Activated CD4-positive, alpha-beta T cell treated with anti-CD3 and anti-CD28 coated beads for 1 hour (primary cell): ENCODE results near the gene TLR3.
"Not testable (repeated sequence)": the region's sequence is repeated elsewhere in the genome, so short reads cannot be mapped to it uniquely, and the experiment has no call there.

Experiments used
- DNase-seq: peaks from one replicate; pipeline ENCODE4 v3.0.0-alpha.2; 2020

Gene TLR3

DNA sequence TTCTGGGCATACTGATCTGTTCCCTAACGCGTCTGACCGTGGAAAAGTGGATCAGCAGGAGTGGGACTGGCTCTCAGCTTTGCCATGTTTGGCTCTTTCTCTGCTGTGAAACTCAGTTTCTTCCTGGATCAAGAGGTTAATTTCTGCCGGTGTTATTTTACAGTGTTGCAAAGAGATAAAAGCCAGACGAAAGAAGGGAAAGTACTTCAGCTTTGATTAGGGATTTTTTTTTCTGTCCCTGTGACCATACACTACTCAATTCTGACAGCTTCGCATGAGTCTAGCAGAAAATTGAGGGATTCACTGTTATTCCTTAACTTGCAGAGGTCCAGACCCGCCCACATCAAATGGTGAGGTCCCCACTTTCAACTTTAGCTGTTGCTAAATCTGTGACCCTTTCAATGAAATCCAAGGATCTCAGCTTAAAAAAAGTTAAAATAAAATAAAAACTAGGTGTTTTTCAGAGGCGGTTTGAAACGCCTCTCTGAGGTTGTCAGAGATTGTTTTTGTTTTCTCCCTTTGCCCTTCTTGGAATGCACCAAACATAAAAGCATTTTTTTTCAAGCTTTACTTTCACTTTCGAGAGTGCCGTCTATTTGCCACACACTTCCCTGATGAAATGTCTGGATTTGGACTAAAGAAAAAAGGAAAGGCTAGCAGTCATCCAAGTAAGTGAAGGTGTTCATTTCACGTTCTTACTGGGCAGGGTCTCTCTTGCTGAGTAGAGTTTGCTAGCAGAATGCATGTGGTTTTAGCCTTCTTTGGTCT lies at the start of gene TLR3:
Gene TLR3, plus strand, starts transcription at position 576 of the 768 bp plus-strand sequence. CDS start 7,464 bp downstream, outside the sequence.
- no peak for DNase-seq

DNA sequence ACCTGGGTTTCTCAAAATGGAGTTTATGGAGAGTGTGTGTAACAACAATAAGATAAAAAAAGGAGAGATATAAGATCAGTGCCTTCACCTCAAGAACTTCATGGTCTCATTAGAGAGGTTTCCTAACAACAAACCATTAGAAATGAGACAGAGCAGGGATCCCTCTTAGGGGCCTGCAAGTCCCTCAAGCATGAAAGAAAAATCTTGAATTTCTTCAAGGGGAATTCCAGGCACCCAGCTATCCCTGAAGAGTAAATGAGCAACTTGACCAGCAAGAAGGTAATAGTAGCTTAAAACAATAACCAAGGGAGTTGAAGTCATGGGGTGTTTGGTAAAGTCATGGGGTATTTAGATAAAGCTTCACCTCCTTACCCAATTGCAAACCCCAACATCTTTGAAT lies 49.7 kb upstream of the TLR3 start:
- DNase-seq, result no peak

DNA sequence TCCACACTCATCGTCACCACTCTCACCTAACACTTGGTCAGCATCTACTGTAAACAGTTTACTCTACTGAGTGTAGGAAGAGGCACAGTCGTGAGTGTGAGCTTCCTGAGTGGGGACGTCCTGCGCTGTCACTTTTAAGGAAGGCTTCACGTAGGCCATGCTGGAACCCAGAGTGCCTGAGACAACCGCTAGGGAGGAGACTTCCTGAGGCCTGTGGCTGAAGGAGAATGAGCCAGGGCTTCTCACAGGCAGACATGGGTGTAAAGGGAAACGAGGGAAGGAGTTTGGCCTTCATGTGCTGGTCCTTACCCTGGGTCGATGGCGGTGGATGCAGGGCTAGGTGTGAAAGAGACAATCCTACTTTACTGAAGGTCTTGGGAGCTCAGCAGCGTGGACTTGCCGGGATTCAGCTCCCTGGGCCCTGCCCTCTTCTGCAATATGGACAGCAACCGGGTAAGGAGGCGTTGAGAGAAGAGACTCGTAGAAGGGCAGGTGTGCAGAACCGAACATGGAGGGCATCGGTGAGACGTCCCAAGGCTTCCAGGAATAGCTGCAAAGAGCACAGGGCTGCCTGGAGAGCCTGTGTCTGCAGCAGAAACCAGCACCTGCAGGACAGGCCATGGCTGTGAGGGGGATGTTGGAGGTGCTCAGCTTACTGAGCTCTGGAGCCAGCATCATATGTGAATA lies 48.7 kb upstream of the TLR3 start:
- no peak for DNase-seq

DNA sequence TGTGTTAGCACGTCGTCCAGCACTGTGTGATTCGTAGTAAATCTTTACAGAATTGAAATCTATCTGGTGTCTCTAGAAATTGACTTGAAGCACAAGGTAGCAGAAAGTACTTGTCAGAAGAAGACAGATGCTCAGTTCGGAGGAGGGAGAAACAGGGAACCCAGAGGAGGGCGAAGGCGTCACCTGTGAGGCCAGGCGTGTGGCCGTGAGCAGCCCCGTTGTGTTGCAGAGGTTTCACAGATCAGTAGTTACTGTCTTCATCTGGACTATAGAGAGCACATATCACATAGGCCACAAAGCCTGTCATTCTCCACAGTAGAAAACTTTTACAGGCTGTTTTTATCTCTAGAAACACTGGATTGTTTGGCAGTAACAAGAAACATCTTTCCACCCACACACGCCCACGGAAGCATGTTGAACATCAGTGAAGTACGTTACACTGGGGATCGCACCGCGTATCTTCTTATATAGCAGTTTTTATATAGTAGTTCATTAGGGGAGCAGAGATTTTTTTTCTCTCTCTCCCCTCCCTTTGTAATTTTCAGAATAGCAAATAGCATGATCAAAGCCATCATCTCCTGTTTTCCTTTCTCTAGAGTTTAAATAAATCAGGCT lies 48.1 kb upstream of the TLR3 start:
- DNase-seq, result no peak

DNA sequence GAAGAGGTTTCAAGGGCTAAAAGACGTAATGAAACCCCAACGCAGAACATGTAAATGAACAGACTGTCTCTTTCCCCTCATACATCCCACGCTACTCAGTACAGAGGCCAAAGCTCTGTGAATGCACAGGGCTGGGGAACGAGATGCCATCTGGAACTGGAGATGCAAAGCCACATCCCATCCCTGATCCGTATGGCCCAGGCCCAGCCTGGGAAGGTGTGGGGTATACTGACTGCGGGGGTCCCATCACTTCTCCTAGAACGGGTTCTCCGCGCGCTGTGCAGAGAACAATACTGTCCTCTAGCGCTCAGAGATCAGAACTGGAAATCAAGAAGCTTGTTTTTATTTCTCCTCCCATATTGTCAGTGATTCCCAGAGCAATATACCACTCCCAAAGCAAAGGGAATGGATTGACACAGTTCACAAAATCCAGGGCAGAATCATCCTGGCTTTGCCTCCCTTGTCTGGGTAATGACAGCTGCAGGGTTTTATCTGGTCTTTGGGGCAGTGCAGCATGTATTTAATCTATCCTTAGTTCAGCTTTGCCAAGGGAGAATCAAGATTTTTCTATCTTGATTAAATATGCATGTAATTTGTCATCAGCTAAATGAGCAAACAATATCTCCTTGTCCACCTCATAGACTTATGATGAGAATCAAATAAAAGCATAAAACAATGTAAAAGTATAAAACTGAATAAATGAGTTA lies 47.3 kb upstream of the TLR3 start:
- no peak for DNase-seq

DNA sequence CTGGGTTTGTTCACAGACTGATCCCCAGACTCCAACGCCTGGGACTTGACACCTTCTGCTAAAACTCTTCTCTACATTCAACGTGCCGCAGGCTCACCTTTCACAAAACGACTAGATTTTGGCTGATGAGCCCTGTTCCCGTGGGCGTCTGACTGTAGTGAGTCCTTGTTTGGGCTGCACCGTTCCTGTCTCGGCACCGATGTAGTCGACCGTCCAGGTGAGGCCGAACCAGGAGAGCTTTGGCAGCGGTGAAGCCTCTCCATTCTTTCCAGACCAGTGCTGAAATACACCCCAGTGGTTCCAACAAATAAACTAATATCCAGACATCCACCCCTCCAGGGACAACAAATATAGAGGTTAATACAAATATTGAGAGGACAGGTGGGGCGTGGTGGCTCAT lies 45.0 kb upstream of the TLR3 start:
- no peak for DNase-seq

DNA sequence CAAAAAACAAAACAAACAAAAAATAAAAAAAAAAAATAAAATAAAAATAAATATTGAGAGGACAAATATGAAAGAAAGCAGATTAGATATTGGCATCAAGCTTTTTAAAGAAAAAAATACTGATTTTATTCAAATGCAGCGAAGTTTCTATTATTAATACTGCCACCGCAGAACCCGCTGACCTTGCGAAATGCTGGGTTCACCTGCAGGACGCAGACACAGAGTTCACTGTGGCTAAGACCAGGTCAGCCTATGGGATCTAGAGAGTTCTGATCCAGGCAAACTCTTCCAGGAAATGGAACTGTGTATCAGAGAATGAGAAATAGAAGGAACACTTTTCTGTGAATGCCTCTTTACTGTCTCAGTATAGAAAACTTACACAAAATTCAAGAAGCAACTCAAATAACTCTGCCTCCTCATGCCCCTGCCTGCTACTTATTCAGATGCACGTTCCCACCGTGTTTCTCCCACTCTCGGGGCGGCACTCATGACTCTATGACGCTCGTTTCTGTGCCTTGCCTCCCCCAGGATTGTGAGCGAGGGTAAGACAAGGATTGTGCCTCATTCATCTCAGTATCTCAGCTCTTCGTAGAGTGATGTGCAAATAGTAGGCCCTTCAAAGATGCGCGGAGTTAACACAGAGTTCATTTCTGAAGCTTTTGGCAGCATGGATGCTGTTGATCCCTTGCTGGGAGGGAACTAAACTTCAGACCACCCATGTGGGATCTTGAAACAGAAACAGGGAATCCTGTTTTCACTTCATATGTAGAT lies 44.1 kb upstream of the TLR3 start:
- no peak for DNase-seq

DNA sequence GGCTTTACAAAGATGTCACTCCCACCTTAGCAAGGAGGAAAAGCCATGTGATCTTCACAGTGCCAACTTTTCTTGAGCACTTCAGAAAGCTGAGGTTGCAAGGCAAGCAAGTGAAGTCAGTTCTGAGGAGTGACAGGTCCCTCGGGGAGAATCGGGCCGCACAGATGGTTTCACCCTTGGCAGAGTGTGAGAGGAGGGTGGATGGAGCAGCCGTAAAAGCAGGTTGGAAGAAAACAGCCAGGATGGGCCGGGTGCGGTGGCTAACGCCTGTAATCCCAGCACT lies 43.6 kb upstream of the TLR3 start:
- no peak for DNase-seq

DNA sequence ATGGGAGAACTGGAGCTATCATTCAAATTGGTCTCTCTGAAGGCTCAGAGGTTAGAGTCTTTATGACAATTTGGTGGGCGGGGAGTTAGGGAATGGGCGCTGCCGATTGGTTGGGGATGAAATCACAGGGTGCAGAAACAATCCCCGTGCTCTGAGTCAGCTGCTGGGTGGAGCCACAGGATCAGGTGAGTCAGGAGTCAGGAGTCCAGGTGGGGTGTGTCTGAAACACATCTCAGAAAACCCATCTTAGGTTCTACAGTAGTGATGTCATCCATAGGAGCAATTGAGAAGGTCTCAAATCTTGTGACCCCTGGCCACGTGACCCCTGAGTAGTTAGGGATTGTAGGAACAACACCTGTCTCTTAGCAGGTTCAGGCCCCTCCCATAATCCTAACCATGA lies 41.6 kb upstream of the TLR3 start:
- no peak for DNase-seq

GRCh38 chr4:186029571-186030398 lies 39.2 kb upstream of the TLR3 start:
- DNase-seq, result no peak

- no peak for DNase-seq
Observed at GRCh38 chr4:186030399-186030775, 38.6 kb upstream of the TLR3 start.

- DNase-seq, result no peak
Observed at GRCh38 chr4:186030795-186031194, 38.2 kb upstream of the TLR3 start.

GRCh38 chr4:186032259-186032658 lies 36.7 kb upstream of the TLR3 start:
- DNase-seq, result no peak

GRCh38 chr4:186033027-186033426 lies 35.9 kb upstream of the TLR3 start:
- DNase-seq, result no peak

GRCh38 chr4:186034613-186035012 lies 34.3 kb upstream of the TLR3 start:
- DNase-seq, result not testable (repeated sequence)

DNA sequence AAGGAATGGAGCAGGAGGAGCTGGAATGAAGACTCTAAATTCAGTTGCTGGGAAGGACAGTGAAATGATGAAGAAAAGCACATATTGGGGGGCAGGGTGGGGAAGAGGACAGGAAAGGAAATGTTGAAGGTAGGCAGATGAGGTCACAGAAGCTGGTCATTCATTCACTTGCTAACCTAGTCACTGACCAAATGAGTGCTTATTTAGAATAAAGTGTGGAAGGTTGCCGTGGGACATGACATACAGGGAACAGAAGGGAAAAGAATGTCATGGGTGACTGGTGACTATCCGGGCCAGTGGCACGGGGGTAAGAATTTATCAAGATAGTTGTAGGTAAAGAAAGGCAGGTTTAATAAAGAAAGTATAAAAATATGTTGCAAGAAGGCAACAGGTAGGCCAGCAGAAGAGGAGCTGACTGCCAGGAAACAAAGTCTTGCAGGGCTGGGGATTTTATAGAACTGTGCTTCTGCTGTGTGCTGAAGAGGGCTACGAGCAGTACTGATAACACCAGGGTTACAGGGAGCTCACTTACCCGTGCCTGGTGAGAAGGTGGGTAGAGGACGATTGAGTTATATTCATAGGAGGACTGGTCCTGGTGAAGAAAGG lies 31.9 kb upstream of the TLR3 start:
- DNase-seq, result no peak

- no peak for DNase-seq
Observed at GRCh38 chr4:186037692-186038658, 31.0 kb upstream of the TLR3 start.

DNA sequence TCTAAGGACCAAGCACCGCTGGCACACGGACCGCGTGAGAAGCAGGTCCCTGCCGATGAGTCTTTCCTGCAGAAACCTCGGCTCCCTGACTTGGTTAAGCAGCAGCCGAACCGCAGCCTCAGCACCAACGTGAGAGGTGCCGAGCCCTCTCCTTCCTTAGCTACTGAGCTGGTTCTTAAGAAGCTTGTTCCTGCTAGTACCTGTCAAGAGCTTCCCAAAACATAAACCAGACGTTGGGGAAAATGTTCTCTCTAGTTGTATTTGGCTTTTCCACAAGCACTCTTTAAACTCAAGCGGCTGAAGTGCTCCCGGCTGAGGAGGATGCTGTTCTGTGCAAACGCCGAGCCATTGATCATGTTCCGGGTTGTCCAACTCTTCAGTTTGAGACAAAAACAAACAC lies 29.3 kb upstream of the TLR3 start:
- no peak for DNase-seq

DNA sequence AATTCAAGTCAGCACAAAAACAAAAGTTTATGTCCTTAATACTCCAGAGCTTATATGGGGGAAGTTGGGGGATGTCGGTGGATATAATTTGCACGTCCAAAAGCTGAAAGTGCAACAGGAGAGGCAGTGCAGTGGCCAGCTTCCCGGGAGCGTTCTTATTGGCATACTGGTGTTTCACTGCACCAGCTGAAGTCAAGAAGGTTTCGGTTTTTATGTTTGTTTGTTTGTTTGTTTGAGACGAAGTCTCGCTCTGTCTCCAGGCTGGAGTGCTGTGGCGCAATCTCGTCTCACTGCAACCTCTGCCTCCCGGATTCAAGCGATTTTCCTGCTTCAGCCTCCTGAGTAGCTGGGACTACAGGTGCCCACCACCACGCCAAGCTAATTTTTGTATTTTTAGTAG lies 28.6 kb upstream of the TLR3 start:
- no peak for DNase-seq

DNA sequence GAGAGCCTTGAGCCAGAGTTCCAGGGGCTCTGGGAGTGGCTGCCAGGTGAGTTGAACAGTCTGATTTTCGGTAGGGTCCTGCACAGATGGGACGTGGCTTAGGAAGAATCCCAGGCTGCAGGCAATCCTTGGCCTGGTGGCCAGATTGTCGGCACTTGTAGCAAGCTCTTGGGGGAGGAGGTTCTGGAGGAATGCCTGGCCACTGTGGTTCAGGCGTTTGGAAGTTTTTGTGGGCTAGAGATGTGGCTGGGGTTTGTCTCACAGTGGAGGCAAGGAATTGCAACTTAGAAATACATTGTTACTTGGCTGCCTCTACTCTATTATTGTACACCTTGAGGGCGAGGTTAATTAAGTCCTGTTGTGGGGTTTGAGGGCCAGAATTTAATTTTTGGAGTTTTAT lies 21.5 kb upstream of the TLR3 start:
- DNase-seq, result not testable (repeated sequence)
